Right lobe of liver (tissue), 6 donors: ENCODE data around the gene GNAQ. TPM values are rescaled to one million over a fixed set of nuclear protein-coding genes. Genes with fewer than 3 reads are reported as not detected.

Experiments
- ATAC-seq, 4 donors: fragments of 200-7000 bp; cut with Tn5 transposase; one replicate each; pipeline ENCODE4 v1.9.1; 2020; ENCODE audit warnings: mild to moderate bottlenecking in 4 of 4, moderate library complexity in 4 of 4
- DNase-seq, 3 donors: peaks; one replicate each; pipeline ENCODE4 v3.0.0-alpha.2; 2020
- H3K27ac ChIP-seq, 3 donors: fragments of 200-600 bp; one replicate each; pipeline ENCODE4 v1.8.0; 2022
- H3K27me3 ChIP-seq, 2 donors: fragments of 200-600 bp; one replicate each; pipeline ENCODE4 v1.8.0; 2022
- H3K36me3 ChIP-seq, 4 donors: fragments of 200-600 bp; sonication (generic) in 1 of 4; one replicate each; pipeline versions ENCODE4 v1.5.1 to v1.8.0; 2017 to 2022; ENCODE audit warnings: control low read depth in 1 of 4
- H3K4me1 ChIP-seq, 4 donors: fragments of 200-600 bp; sonication (generic) in 1 of 4; one replicate each; pipeline versions ENCODE4 v1.5.1 to v1.8.0; 2017 to 2022; ENCODE audit warnings: control low read depth in 1 of 4
- H3K4me3 ChIP-seq, 3 donors: fragments of 200-600 bp; one replicate each; pipeline ENCODE4 v1.8.0; 2022
- H3K9me3 ChIP-seq, 4 donors: fragments of 200-600 bp; sonication (generic) in 1 of 4; one replicate each; pipeline versions ENCODE4 v1.5.1 to v1.8.0; 2017 to 2022; ENCODE audit warnings: control low read depth in 1 of 4
- POLR2A ChIP-seq: fragments of 450-650 bp; IDR thresholded peaks from one replicate; pipeline ENCODE4 v1.6.1; 2017; ENCODE audit warnings: antibody characterized with exemption, mild to moderate bottlenecking
- WGBS: methylation state at CpG from one replicate; pipeline ENCODE4 v1.1.6; 2018; ENCODE audit warnings: low coverage, low lambda C conversion rate; ENCODE audit not compliant: insufficient coverage; ENCODE audit errors: missing lambda C conversion rate; 5-methylcytosine and 5-hydroxymethylcytosine counted together
- intact Hi-C, 2 donors: fragments of 100-400 bp; cut with DNase I; formaldehyde crosslinking; loops; one replicate each; pipeline versions ENCODE4 v1.11.2 to v1.14.1; 2022
- total RNA-seq, 6 experiments: library from RNA; depleted of rRNA in 2 of 6; stranded (reverse); fragments of >200 nt in 2 of 6; fragmentation: NEBNext Ultra II Directional in 3 of 6; extraction: Animal tissue kit (Norgen Biotek cat#: 25700) in 3 of 6; gene quantifications; one replicate each; pipeline versions ENCODE4 v1.1.0 to v1.2.4, GENCODE V29; 2016 to 2023
- TF ChIP-seq, protein P1 (sequence below), 4 donors: fragments of 200-600 bp in 3 of 4; fragments of 450-650 bp in 1 of 4; IDR thresholded peaks; one replicate each; pipeline versions ENCODE4 v1.5.1 to v1.8.0; 2016 to 2022; ENCODE audit warnings: antibody characterized with exemption in 4 of 4, mild to moderate bottlenecking in 2 of 4
- donor health status: DM: no; HTN: yes; CAD: no.
- donor health status: DM: no; HTN: no; CAD: no.
- donor health status: DM: no; HTN: no; CAD: no.
- donor health status: DM: no; HTN: yes; CAD: no.
- donor health status: DM: no; HTN: yes; CAD: no.

Gene GNAQ
- total RNA-seq, 6 experiments from 2014 or later = 15.8 to 28.7 (median 21.6) TPM

DNA sequence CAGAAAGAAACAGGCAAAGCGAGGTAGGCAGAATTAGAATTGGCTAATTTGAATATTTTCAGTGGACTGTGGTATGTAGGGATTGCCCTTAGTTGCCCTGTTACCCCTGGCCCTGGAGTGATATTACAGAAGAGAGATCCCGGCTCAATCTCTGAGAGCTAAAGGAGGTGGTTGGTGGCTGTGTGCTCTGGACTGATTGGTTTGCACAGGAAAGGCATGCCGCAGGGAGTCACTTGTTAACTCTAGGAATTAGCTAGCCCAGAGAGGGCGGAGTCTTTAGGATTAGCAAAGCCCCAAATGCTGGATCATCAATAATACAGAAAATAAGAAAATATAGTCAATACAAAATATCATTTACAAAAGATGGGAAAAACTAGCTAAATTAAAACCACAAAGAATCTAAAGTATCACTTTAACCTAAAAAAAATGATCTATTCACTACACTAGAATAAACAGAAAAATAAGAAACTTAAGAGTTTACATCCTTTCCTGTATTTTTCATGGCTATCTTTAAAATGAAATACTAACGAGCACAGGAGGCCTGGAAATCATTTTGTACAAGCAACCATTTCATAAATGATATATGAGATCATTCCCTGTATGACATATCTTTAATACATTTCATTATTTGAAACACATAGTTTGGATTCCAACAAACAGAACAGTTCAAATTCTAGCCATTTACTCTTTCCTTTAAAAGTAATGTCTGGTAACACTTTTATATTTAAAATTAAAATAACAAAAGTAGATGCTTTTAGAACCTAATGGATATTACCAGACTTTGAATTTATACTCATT lies 71.1 kb downstream of the GNAQ start:
- WGBS = 43% methylated on average over 4 of the region's 5 CpGs
- Histone ChIP-seq H3K36me3 (no peaks in the 10 kb centered on the region), H3K4me3 (no peak overlapping the region), H3K4me1 (peaks cover 0 to 9% (median 5%) of the 10 kb centered on the region in 4 donors), H3K9me3 (no peaks in the 10 kb centered on the region), H3K27ac (no peak overlapping the region), H3K27me3 (no peaks in the 10 kb centered on the region)
- TF ChIP-seq, protein P1, sequence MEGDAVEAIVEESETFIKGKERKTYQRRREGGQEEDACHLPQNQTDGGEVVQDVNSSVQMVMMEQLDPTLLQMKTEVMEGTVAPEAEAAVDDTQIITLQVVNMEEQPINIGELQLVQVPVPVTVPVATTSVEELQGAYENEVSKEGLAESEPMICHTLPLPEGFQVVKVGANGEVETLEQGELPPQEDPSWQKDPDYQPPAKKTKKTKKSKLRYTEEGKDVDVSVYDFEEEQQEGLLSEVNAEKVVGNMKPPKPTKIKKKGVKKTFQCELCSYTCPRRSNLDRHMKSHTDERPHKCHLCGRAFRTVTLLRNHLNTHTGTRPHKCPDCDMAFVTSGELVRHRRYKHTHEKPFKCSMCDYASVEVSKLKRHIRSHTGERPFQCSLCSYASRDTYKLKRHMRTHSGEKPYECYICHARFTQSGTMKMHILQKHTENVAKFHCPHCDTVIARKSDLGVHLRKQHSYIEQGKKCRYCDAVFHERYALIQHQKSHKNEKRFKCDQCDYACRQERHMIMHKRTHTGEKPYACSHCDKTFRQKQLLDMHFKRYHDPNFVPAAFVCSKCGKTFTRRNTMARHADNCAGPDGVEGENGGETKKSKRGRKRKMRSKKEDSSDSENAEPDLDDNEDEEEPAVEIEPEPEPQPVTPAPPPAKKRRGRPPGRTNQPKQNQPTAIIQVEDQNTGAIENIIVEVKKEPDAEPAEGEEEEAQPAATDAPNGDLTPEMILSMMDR (IDR thresholded peaks at IDR 0.05) = no peak
- TF ChIP-seq POLR2A = no peak
- ATAC-seq (peak in 3 of 4 donors; percentile 29 to 39 (median 33)), DNase-seq (no peak)
- intact Hi-C loops = no loop called here

DNA sequence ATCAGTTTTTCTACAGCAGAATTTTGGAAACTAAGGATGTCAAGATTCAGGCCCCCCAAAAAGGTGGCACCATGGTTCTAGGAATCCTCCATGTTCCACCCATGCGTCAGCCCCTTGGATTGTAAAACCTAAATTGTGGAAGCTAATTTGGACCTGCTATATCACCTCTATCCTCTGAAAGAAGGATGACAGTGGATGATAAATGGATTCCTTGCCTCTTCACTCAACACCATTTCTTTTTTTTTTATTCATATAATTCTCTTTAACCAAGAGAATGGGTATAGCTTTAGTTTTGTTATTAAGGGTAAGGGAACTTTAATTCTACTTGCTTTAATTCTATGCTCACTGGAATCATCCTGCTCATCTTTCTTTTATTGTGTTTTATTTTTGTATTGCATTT lies 71.8 kb downstream of the GNAQ start:
- Histone ChIP-seq H3K27me3 (no peaks in the 10 kb centered on the region), H3K36me3 (no peaks in the 10 kb centered on the region), H3K4me1 (peaks cover 0 to 9% (median 5%) of the 10 kb centered on the region in 4 donors), H3K9me3 (no peaks in the 10 kb centered on the region), H3K4me3 (no peak overlapping the region), H3K27ac (no peak overlapping the region)
- DNase-seq = no peak
- TF ChIP-seq, protein P1 (IDR thresholded peaks at IDR 0.05) = no peak
- no peak for TF ChIP-seq POLR2A
- WGBS = 100% methylated on average over 1 of the region's 1 CpG
- ATAC-seq = no peak
- intact Hi-C loops = no loop called here

DNA sequence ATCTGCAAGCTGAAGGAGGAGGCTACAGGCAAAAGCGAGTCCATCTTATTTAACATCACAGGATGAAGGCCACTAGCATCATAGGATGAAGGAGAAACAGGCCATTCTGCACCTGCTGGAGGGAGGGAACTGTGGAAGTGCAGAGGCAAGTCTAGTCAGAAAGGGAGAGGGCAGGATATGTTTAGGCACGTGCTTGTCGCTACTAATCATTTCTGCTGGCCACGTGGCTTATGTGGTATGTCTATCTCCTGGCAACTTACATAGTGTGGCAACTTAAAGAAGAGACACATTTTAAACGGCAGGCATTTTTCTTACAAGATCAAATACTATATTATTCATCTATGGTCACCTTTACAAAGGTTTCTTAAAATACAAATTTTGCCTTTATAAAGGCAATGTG lies 74.0 kb downstream of the GNAQ start:
- ATAC-seq (no peak), DNase-seq (no peak)
- Histone ChIP-seq H3K9me3 (no peaks in the 10 kb centered on the region), H3K27me3 (no peaks in the 10 kb centered on the region), H3K36me3 (no peaks in the 10 kb centered on the region), H3K4me1 (peaks cover 0 to 25% (median 12%) of the 10 kb centered on the region in 4 donors), H3K27ac (no peak overlapping the region), H3K4me3 (no peak overlapping the region)
- TF ChIP-seq POLR2A = no peak
- TF ChIP-seq, protein P1 (IDR thresholded peaks at IDR 0.05) = no peak
- WGBS = 51% methylated on average over 5 of the region's 5 CpGs
- intact Hi-C loops = no loop called here

DNA sequence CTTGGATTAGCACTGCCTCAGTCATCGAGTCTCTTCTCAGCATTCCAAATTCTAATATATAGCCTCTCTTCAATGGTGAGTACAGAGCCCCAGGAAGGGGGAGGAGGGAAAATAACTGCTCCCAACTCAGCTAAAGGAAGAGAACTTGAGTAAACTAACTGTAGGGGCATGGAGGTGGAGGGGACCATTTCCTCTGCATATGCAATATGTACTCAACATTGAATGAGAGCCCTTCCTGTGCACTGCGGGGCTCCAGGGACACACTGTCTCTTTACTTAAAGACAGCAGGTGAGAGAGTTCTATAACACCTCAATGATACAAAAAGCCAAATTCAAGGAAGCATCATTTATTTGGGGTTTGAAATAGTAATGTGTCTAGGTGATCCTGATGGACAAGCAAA lies 75.1 kb downstream of the GNAQ start:
- Histone ChIP-seq H3K9me3 (no peaks in the 10 kb centered on the region), H3K27me3 (no peaks in the 10 kb centered on the region), H3K4me1 (peaks cover 0 to 22% (median 12%) of the 10 kb centered on the region in 4 donors), H3K4me3 (no peak overlapping the region), H3K27ac (no peak overlapping the region), H3K36me3 (no peaks in the 10 kb centered on the region)
- DNase-seq = no peak
- intact Hi-C loops = no loop called here
- TF ChIP-seq, protein P1 (IDR thresholded peaks at IDR 0.05) = no peak
- TF ChIP-seq POLR2A = no peak
- WGBS = 33% methylated on average over 2 of the region's 2 CpGs
- no peak for ATAC-seq
